Measurements from ENCODE around the gene PTPN3.
A peak's percentile ranks its signal among the peaks of the same experiment; 100 is the strongest.

PTPN3 gene

GRCh38 chr9:109451311-109452025, 46.6 kb downstream of the PTPN3 start:
- no peak for DNase-seq

GRCh38 chr9:109450346-109450745, 47.8 kb downstream of the PTPN3 start:
- DNase-seq = no peak

GRCh38 chr9:109449036-109449798, 48.9 kb downstream of the PTPN3 start:
- no peak for DNase-seq

- no peak for DNase-seq
Observed at GRCh38 chr9:109448223-109448622, 49.9 kb downstream of the PTPN3 start.

GRCh38 chr9:109447329-109448076, 50.6 kb downstream of the PTPN3 start:
- DNase-seq = no peak

GRCh38 chr9:109444771-109445320, 53.3 kb downstream of the PTPN3 start:
- no peak for DNase-seq

GRCh38 chr9:109442716-109443115, 55.4 kb downstream of the PTPN3 start:
- no peak for DNase-seq

GRCh38 chr9:109441296-109441695, 56.8 kb downstream of the PTPN3 start:
- peak; percentile 60 for DNase-seq

GRCh38 chr9:109440797-109441287, 57.3 kb downstream of the PTPN3 start:
- DNase-seq = peak; percentile 60

GRCh38 chr9:109440117-109440515, 58.0 kb downstream of the PTPN3 start:
- no peak for DNase-seq

- no peak for DNase-seq
Observed at GRCh38 chr9:109439378-109440116, 58.6 kb downstream of the PTPN3 start.

- DNase-seq = no peak
Observed at GRCh38 chr9:109437286-109437685, 60.8 kb downstream of the PTPN3 start.

- DNase-seq = no peak
Observed at GRCh38 chr9:109436071-109436470, 62.0 kb downstream of the PTPN3 start.

GRCh38 chr9:109433476-109433875, 64.6 kb downstream of the PTPN3 start:
- DNase-seq = no peak

GRCh38 chr9:109430231-109430630, 67.9 kb downstream of the PTPN3 start:
- DNase-seq = no peak

GRCh38 chr9:109428854-109429253, 69.3 kb downstream of the PTPN3 start:
- DNase-seq = no peak

- no peak for DNase-seq
Observed at GRCh38 chr9:109427886-109428285, 70.2 kb downstream of the PTPN3 start.

- DNase-seq = no peak
Observed at GRCh38 chr9:109426626-109427402, 71.3 kb downstream of the PTPN3 start.

GRCh38 chr9:109424618-109425017, 73.5 kb downstream of the PTPN3 start:
- no peak for DNase-seq

- DNase-seq = no peak
Observed at GRCh38 chr9:109423877-109424276, 74.2 kb downstream of the PTPN3 start.

GRCh38 chr9:109422641-109423040, 75.5 kb downstream of the PTPN3 start:
- DNase-seq = no peak
